ENCODE results near the gene GMDS. TPM values are rescaled to one million over a fixed set of nuclear protein-coding genes. Genes with fewer than 3 reads are reported as not detected.

Gene GMDS
- total RNA-seq, 1 experiment from 2014 or later = 9.7 TPM

- H3K79me2 ChIP-seq (ENCODE audit: low read length) = no peaks in the 10 kb centered on the region
- H3K27me3 ChIP-seq (ENCODE audit: low read length) = no peaks in the 10 kb centered on the region
- H2AFZ ChIP-seq (ENCODE audit: low read length) = no peak overlapping the region
- peaks cover 42% of the 10 kb centered on the region for H4K20me1 ChIP-seq (ENCODE audit: insufficient read depth, low read depth, low read length)
- no peak for DNase-seq
- H3K9me2 ChIP-seq (replicated peaks; ENCODE audit: insufficient read depth, low read length) = no peaks in the 10 kb centered on the region
- H3K9me3 ChIP-seq (ENCODE audit: low read length) = no peaks in the 10 kb centered on the region
- no peak overlapping the region for H3K9ac ChIP-seq (ENCODE audit: low read length)
- no peak overlapping the region for H3K4me2 ChIP-seq (ENCODE audit: low read depth, low read length, poor library complexity, severe bottlenecking)
- H3K4me3 ChIP-seq (ENCODE audit: low read length) = no peak overlapping the region
- no peaks in the 10 kb centered on the region for H3K36me3 ChIP-seq (ENCODE audit: insufficient read depth, low read length)
- no peak overlapping the region for H3K27ac ChIP-seq (ENCODE audit: low read length)
- H3K4me1 ChIP-seq (ENCODE audit: low read length) = no peaks in the 10 kb centered on the region
These were observed 111.6 kb downstream of the GMDS start for GRCh38 chr6:2133716-2134310.

GRCh38 chr6:2132916-2133315 is 112.5 kb downstream of the GMDS start:
- no peaks in the 10 kb centered on the region for H3K9me3 ChIP-seq (ENCODE audit: low read length)
- no peaks in the 10 kb centered on the region for H3K27me3 ChIP-seq (ENCODE audit: low read length)
- H3K9ac ChIP-seq (ENCODE audit: low read length) = no peak overlapping the region
- no peak for DNase-seq
- no peak overlapping the region for H3K4me3 ChIP-seq (ENCODE audit: low read length)
- H3K27ac ChIP-seq (ENCODE audit: low read length) = no peak overlapping the region
- peaks cover 46% of the 10 kb centered on the region for H4K20me1 ChIP-seq (ENCODE audit: insufficient read depth, low read depth, low read length)
- no peaks in the 10 kb centered on the region for H3K79me2 ChIP-seq (ENCODE audit: low read length)
- H3K4me1 ChIP-seq (ENCODE audit: low read length) = no peaks in the 10 kb centered on the region
- H3K4me2 ChIP-seq (ENCODE audit: low read depth, low read length, poor library complexity, severe bottlenecking) = no peak overlapping the region
- no peak overlapping the region for H2AFZ ChIP-seq (ENCODE audit: low read length)
- H3K9me2 ChIP-seq (replicated peaks; ENCODE audit: insufficient read depth, low read length) = no peaks in the 10 kb centered on the region
- no peaks in the 10 kb centered on the region for H3K36me3 ChIP-seq (ENCODE audit: insufficient read depth, low read length)

GRCh38 chr6:2132416-2132815 is 113.0 kb downstream of the GMDS start:
- Histone ChIP-seq H3K79me2 (ENCODE audit: low read length) (no peaks in the 10 kb centered on the region), H3K4me2 (ENCODE audit: low read depth, low read length, poor library complexity, severe bottlenecking) (no peak overlapping the region), H4K20me1 (ENCODE audit: insufficient read depth, low read depth, low read length) (peaks cover 46% of the 10 kb centered on the region), H3K27me3 (ENCODE audit: low read length) (no peaks in the 10 kb centered on the region), H3K4me1 (ENCODE audit: low read length) (no peaks in the 10 kb centered on the region), H3K4me3 (ENCODE audit: low read length) (no peak overlapping the region), H2AFZ (ENCODE audit: low read length) (no peak overlapping the region), H3K9me2 (replicated peaks; ENCODE audit: insufficient read depth, low read length) (no peaks in the 10 kb centered on the region), H3K27ac (ENCODE audit: low read length) (no peak overlapping the region), H3K9me3 (ENCODE audit: low read length) (no peaks in the 10 kb centered on the region), H3K9ac (ENCODE audit: low read length) (no peak overlapping the region), H3K36me3 (ENCODE audit: insufficient read depth, low read length) (no peaks in the 10 kb centered on the region)
- no peak for DNase-seq

- Histone ChIP-seq H3K27me3 (ENCODE audit: low read length) (no peaks in the 10 kb centered on the region), H3K9me2 (replicated peaks; ENCODE audit: insufficient read depth, low read length) (no peaks in the 10 kb centered on the region), H3K4me1 (ENCODE audit: low read length) (no peaks in the 10 kb centered on the region), H3K9me3 (ENCODE audit: low read length) (no peaks in the 10 kb centered on the region), H3K36me3 (ENCODE audit: insufficient read depth, low read length) (no peaks in the 10 kb centered on the region), H4K20me1 (ENCODE audit: insufficient read depth, low read depth, low read length) (peaks cover 33% of the 10 kb centered on the region), H3K27ac (ENCODE audit: low read length) (no peak overlapping the region), H2AFZ (ENCODE audit: low read length) (no peak overlapping the region), H3K9ac (ENCODE audit: low read length) (no peak overlapping the region), H3K79me2 (ENCODE audit: low read length) (no peaks in the 10 kb centered on the region), H3K4me2 (ENCODE audit: low read depth, low read length, poor library complexity, severe bottlenecking) (no peak overlapping the region), H3K4me3 (ENCODE audit: low read length) (no peak overlapping the region)
- no peak for DNase-seq
These were observed 116.2 kb downstream of the GMDS start for GRCh38 chr6:2129182-2129621.

GRCh38 chr6:2127484-2127911 is 117.9 kb downstream of the GMDS start:
- Histone ChIP-seq H2AFZ (ENCODE audit: low read length) (no peak overlapping the region), H3K27ac (ENCODE audit: low read length) (no peak overlapping the region), H3K27me3 (ENCODE audit: low read length) (no peaks in the 10 kb centered on the region), H3K4me2 (ENCODE audit: low read depth, low read length, poor library complexity, severe bottlenecking) (no peak overlapping the region), H3K36me3 (ENCODE audit: insufficient read depth, low read length) (no peaks in the 10 kb centered on the region), H3K79me2 (ENCODE audit: low read length) (no peaks in the 10 kb centered on the region), H3K4me3 (ENCODE audit: low read length) (no peak overlapping the region), H3K9me3 (ENCODE audit: low read length) (no peaks in the 10 kb centered on the region), H3K4me1 (ENCODE audit: low read length) (no peaks in the 10 kb centered on the region), H4K20me1 (ENCODE audit: insufficient read depth, low read depth, low read length) (peaks cover 38% of the 10 kb centered on the region), H3K9ac (ENCODE audit: low read length) (no peak overlapping the region), H3K9me2 (replicated peaks; ENCODE audit: insufficient read depth, low read length) (no peaks in the 10 kb centered on the region)
- no peak for DNase-seq

GRCh38 chr6:2126351-2126750 is 119.1 kb downstream of the GMDS start:
- Histone ChIP-seq H3K4me2 (ENCODE audit: low read depth, low read length, poor library complexity, severe bottlenecking) (no peak overlapping the region), H3K9ac (ENCODE audit: low read length) (no peak overlapping the region), H4K20me1 (ENCODE audit: insufficient read depth, low read depth, low read length) (peaks cover 42% of the 10 kb centered on the region), H2AFZ (ENCODE audit: low read length) (no peak overlapping the region), H3K4me3 (ENCODE audit: low read length) (no peak overlapping the region), H3K9me2 (replicated peaks; ENCODE audit: insufficient read depth, low read length) (no peaks in the 10 kb centered on the region), H3K27me3 (ENCODE audit: low read length) (no peaks in the 10 kb centered on the region), H3K27ac (ENCODE audit: low read length) (no peak overlapping the region), H3K79me2 (ENCODE audit: low read length) (no peaks in the 10 kb centered on the region), H3K9me3 (ENCODE audit: low read length) (no peaks in the 10 kb centered on the region), H3K36me3 (ENCODE audit: insufficient read depth, low read length) (no peaks in the 10 kb centered on the region), H3K4me1 (ENCODE audit: low read length) (no peaks in the 10 kb centered on the region)
- DNase-seq = no peak

GRCh38 chr6:2125158-2125557 is 120.2 kb downstream of the GMDS start:
- Histone ChIP-seq H3K4me3 (ENCODE audit: low read length) (no peak overlapping the region), H3K9me3 (ENCODE audit: low read length) (no peaks in the 10 kb centered on the region), H3K27ac (ENCODE audit: low read length) (no peak overlapping the region), H2AFZ (ENCODE audit: low read length) (no peak overlapping the region), H3K4me2 (ENCODE audit: low read depth, low read length, poor library complexity, severe bottlenecking) (no peak overlapping the region), H4K20me1 (ENCODE audit: insufficient read depth, low read depth, low read length) (peaks cover 31% of the 10 kb centered on the region), H3K9me2 (replicated peaks; ENCODE audit: insufficient read depth, low read length) (no peaks in the 10 kb centered on the region), H3K36me3 (ENCODE audit: insufficient read depth, low read length) (no peaks in the 10 kb centered on the region), H3K4me1 (ENCODE audit: low read length) (no peaks in the 10 kb centered on the region), H3K79me2 (ENCODE audit: low read length) (no peaks in the 10 kb centered on the region), H3K27me3 (ENCODE audit: low read length) (no peaks in the 10 kb centered on the region), H3K9ac (ENCODE audit: low read length) (no peak overlapping the region)
- DNase-seq = no peak

GRCh38 chr6:2124260-2124709 is 121.1 kb downstream of the GMDS start:
- no peaks in the 10 kb centered on the region for H3K4me1 ChIP-seq (ENCODE audit: low read length)
- H3K9ac ChIP-seq (ENCODE audit: low read length) = no peak overlapping the region
- H3K4me3 ChIP-seq (ENCODE audit: low read length) = no peak overlapping the region
- H2AFZ ChIP-seq (ENCODE audit: low read length) = no peak overlapping the region
- H3K27ac ChIP-seq (ENCODE audit: low read length) = no peak overlapping the region
- H3K9me2 ChIP-seq (replicated peaks; ENCODE audit: insufficient read depth, low read length) = no peaks in the 10 kb centered on the region
- H3K4me2 ChIP-seq (ENCODE audit: low read depth, low read length, poor library complexity, severe bottlenecking) = no peak overlapping the region
- H3K9me3 ChIP-seq (ENCODE audit: low read length) = no peaks in the 10 kb centered on the region
- peaks cover 26% of the 10 kb centered on the region for H4K20me1 ChIP-seq (ENCODE audit: insufficient read depth, low read depth, low read length)
- H3K79me2 ChIP-seq (ENCODE audit: low read length) = no peaks in the 10 kb centered on the region
- DNase-seq = no peak
- no peaks in the 10 kb centered on the region for H3K36me3 ChIP-seq (ENCODE audit: insufficient read depth, low read length)
- no peaks in the 10 kb centered on the region for H3K27me3 ChIP-seq (ENCODE audit: low read length)
